Astrocyte of the cerebellum (primary cell): ENCODE data around the gene TMC3.

ENCODE experiments used
- DNase-seq: peaks from one replicate; pipeline ENCODE4 v3.0.0-alpha.2; 2011; ENCODE audit warnings: low read depth
- H3K4me3 ChIP-seq: 2 replicates; pipeline ENCODE4 v1.5.1; 2011; ENCODE audit warnings: mild to moderate bottlenecking, low read depth, low read length, moderate library complexity
- in situ Hi-C: cut with HindIII; loops from 2 replicates; pipeline ENCODE4 v1.10.0; 2017; ENCODE audit warnings: low sequenced_read_pairs
- TF ChIP-seq, protein P1 (sequence below): IDR thresholded peaks from 2 replicates; pipeline ENCODE4 v1.5.1; 2012; ENCODE audit warnings: low read length, low read depth, moderate library complexity, mild to moderate bottlenecking; ENCODE audit errors: missing control alignments

Gene TMC3

DNA sequence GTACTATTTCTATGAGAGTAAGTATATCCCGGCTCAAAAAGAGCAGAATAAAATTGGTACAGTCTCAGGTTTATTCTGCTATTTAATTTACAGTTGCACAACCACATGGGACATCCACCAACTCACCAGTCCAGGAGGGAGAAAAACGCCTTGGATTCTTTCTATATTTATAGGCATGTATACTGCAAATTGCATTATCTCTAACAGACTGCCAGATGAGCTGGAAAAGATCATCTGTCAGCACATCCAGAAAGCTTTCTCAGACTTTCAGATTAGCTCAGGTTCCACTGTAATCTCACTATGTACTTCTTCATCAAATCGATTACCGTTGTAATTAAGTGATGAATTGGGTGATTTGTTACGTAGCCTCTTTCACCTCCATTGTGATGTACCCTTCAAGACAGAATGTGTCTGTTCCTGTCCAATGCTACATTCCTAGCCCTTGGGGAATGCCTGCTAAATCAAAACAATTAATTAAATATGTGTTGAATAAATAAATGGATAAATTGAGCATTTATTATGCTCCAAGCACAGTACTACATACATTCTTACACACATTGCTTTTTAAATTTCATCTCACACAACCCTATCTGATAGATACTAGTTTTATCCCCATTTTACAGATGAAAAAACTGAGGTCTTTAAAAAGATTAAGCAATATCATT is 38.1 kb upstream of the TMC3 start:
- DNase-seq: no peak

GRCh38 chr15:81411051-81411450 is 37.0 kb upstream of the TMC3 start:
- TF ChIP-seq, protein P1, sequence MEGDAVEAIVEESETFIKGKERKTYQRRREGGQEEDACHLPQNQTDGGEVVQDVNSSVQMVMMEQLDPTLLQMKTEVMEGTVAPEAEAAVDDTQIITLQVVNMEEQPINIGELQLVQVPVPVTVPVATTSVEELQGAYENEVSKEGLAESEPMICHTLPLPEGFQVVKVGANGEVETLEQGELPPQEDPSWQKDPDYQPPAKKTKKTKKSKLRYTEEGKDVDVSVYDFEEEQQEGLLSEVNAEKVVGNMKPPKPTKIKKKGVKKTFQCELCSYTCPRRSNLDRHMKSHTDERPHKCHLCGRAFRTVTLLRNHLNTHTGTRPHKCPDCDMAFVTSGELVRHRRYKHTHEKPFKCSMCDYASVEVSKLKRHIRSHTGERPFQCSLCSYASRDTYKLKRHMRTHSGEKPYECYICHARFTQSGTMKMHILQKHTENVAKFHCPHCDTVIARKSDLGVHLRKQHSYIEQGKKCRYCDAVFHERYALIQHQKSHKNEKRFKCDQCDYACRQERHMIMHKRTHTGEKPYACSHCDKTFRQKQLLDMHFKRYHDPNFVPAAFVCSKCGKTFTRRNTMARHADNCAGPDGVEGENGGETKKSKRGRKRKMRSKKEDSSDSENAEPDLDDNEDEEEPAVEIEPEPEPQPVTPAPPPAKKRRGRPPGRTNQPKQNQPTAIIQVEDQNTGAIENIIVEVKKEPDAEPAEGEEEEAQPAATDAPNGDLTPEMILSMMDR: no peak
- no peak overlapping the region for H3K4me3 ChIP-seq
- in situ Hi-C loops: no loop called here
- no peak for DNase-seq

More for the DNA sequence above, 38.1 kb upstream of the TMC3 start:
- TF ChIP-seq, protein P1: no peak
- no peak overlapping the region for H3K4me3 ChIP-seq
- in situ Hi-C loops: no loop called here

- TF ChIP-seq, protein P1: peak; percentile 55
- peak; percentile 61 for DNase-seq
- H3K4me3 ChIP-seq: no peak overlapping the region
- in situ Hi-C loops: no loop called here
Observed at GRCh38 chr15:81410318-81410753, 36.3 kb upstream of the TMC3 start.

GRCh38 chr15:81407718-81408117 is 33.7 kb upstream of the TMC3 start:
- in situ Hi-C loops: loop anchor here (5.0 kb wide), 1 partner anchor 35 kb away; the partner anchor contains the start of gene TMC3
- TF ChIP-seq, protein P1: no peak

DNA sequence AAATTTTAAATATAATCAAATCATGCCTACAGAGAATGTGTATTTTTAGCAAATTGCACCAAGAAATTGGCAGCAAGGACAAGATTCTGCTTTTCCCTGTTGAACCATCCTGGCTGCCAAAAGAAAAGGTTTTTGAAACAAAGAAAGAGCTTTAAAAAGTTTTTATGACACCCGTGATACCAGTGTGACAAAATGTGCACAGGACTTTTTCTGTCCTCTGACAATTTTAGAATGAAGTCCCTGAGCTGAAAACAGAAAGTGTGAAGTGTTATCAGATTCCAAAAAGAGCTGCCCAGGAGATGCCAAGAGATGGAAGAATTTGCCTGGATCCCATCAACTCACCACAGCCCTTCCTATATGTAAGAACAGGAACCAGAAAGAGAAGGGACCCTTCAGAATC is 33.2 kb upstream of the TMC3 start:
- H3K4me3 ChIP-seq: no peak overlapping the region
- in situ Hi-C loops: loop anchor here (5.0 kb wide), 1 partner anchor 35 kb away; the partner anchor contains the start of gene TMC3

More at GRCh38 chr15:81407718-81408117, 33.7 kb upstream of the TMC3 start:
- no peak overlapping the region for H3K4me3 ChIP-seq
- no peak for DNase-seq

DNA sequence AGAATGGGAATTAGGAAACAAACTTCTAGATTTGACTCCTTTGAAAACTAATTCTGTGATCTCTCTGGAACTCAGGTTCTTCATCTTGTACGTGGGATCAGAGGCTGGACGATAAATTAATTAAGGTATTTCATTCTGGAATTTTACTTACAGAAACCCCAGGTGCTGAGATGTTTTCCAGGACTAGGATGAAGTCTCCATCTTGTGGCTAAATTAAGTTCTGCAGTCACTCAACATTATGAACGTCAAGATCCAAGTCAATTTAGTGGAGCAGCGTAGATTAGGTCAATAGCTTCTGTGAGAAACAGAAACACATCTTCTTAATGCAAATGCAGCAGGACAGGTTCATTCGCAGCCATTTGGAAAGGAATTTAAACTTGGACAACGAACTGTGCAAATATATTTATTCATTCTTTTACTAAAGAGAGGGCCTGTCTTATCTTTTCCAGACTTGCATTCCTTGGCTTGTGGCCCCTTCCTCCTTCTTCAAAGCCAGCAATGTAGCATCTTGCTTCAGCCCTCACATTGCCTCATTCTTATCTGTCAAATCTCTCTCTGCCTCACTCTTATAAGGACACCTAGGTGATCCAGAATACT is 26.7 kb upstream of the TMC3 start:
- in situ Hi-C loops: no loop called here
- DNase-seq: peak; percentile 60
- TF ChIP-seq, protein P1: peak; percentile 74

More for the DNA sequence above, 33.2 kb upstream of the TMC3 start:
- TF ChIP-seq, protein P1: no peak
- DNase-seq: no peak

More for the DNA sequence above, 26.7 kb upstream of the TMC3 start:
- H3K4me3 ChIP-seq: no peak overlapping the region
